HG03135 (cell line): ENCODE measurements around the gene SIRPG.
"Not testable (repeated sequence)": the region's sequence is repeated elsewhere in the genome, so short reads cannot be mapped to it uniquely, and the experiment has no call there.

ENCODE experiments used
- ATAC-seq: cut with Tn5 transposase; IDR thresholded peaks from one replicate; pipeline ENCODE4 v1.9.1; 2021; ENCODE audit warnings: mild to moderate bottlenecking, moderate library complexity; ENCODE audit not compliant: unreplicated experiment

Gene SIRPG

GRCh38 chr20:1657556-1658334 lies at the start of gene SIRPG:
SIRPG (minus strand) TSS chr20:1657779; CDS start chr20:1657714, 65 bp downstream.
- ATAC-seq, result no peak

- not testable (repeated sequence) for ATAC-seq
Measured at GRCh38 chr20:1706887-1707286, 49.3 kb upstream of the SIRPG start.

GRCh38 chr20:1706079-1706478 lies 48.5 kb upstream of the SIRPG start:
- ATAC-seq, result no peak

GRCh38 chr20:1702855-1703254 lies 45.3 kb upstream of the SIRPG start:
- ATAC-seq, result no peak

GRCh38 chr20:1702328-1702727 lies 44.7 kb upstream of the SIRPG start:
- no peak for ATAC-seq

GRCh38 chr20:1700990-1701389 lies 43.4 kb upstream of the SIRPG start:
- ATAC-seq, result no peak

GRCh38 chr20:1697592-1697991 lies 40.0 kb upstream of the SIRPG start:
- no peak for ATAC-seq

- no peak for ATAC-seq
Measured at GRCh38 chr20:1696521-1697209, 39.1 kb upstream of the SIRPG start.

GRCh38 chr20:1694672-1695071 lies 37.1 kb upstream of the SIRPG start:
- ATAC-seq, result no peak

- no peak for ATAC-seq
Measured at GRCh38 chr20:1693427-1693826, 35.8 kb upstream of the SIRPG start.

GRCh38 chr20:1689721-1690120 lies 32.1 kb upstream of the SIRPG start:
- ATAC-seq, result no peak

GRCh38 chr20:1688886-1689538 lies 31.4 kb upstream of the SIRPG start:
- ATAC-seq, result no peak

GRCh38 chr20:1687053-1687452 lies 29.5 kb upstream of the SIRPG start:
- ATAC-seq, result no peak

- ATAC-seq, result no peak
Measured at GRCh38 chr20:1686151-1686748, 28.7 kb upstream of the SIRPG start.

GRCh38 chr20:1685304-1686052 lies 27.9 kb upstream of the SIRPG start:
- no peak for ATAC-seq

GRCh38 chr20:1684872-1685271 lies 27.3 kb upstream of the SIRPG start:
- no peak for ATAC-seq

- no peak for ATAC-seq
Measured at GRCh38 chr20:1676650-1677049, 19.1 kb upstream of the SIRPG start.

GRCh38 chr20:1674990-1675780 lies 17.6 kb upstream of the SIRPG start:
- ATAC-seq, result no peak

- no peak for ATAC-seq
Measured at GRCh38 chr20:1674361-1674760, 16.8 kb upstream of the SIRPG start.

GRCh38 chr20:1673424-1673823 lies 15.8 kb upstream of the SIRPG start:
- no peak for ATAC-seq
